Measurements from ENCODE around the gene ZNF830.
"Not testable (repeated sequence)": the region's sequence is repeated elsewhere in the genome, so short reads cannot be mapped to it uniquely, and the experiment has no call there.

Gene ZNF830

GRCh38 chr17:34920676-34921075, 40.7 kb upstream of the ZNF830 start:
- no peaks in the 10 kb centered on the region for H4K20me1 ChIP-seq (ENCODE audit: insufficient read depth)
- H2AFZ ChIP-seq (ENCODE audit: low read depth) = no peak overlapping the region
- no peaks in the 10 kb centered on the region for H3K27me3 ChIP-seq (ENCODE audit: insufficient read depth, low read depth)
- H3K9ac ChIP-seq = no peak overlapping the region
- TF ChIP-seq CTCF (conservative IDR thresholded peaks at IDR 0.05; ENCODE audit: low read depth, low read length) = no peak
- no peak overlapping the region for H3K4me3 ChIP-seq (IDR thresholded peaks at IDR 0.05; ENCODE audit: insufficient read depth, low read depth, low read length)
- no peaks in the 10 kb centered on the region for H3K36me3 ChIP-seq (ENCODE audit: insufficient read depth)
- H3K4me1 ChIP-seq (ENCODE audit: low read depth, poor library complexity, severe bottlenecking) = peaks cover 15% of the 10 kb centered on the region
- no peak overlapping the region for H3K4me2 ChIP-seq
- H3K79me2 ChIP-seq (ENCODE audit: insufficient read depth, low read depth) = no peaks in the 10 kb centered on the region
- no peak overlapping the region for H3K27ac ChIP-seq

GRCh38 chr17:34926661-34927060, 34.7 kb upstream of the ZNF830 start:
- Histone ChIP-seq H3K27ac (peak overlapping the region; percentile 29; the same call in 1 of the 2 replicates), H3K36me3 (ENCODE audit: insufficient read depth) (no peaks in the 10 kb centered on the region), H3K9ac (no peak overlapping the region), H3K4me3 (IDR thresholded peaks at IDR 0.05; ENCODE audit: insufficient read depth, low read depth, low read length) (no peak overlapping the region), H3K4me2 (peak overlapping the region; percentile 67; the same call in 1 of the 2 replicates), H2AFZ (ENCODE audit: low read depth) (no peak overlapping the region), H3K79me2 (ENCODE audit: insufficient read depth, low read depth) (no peaks in the 10 kb centered on the region), H3K4me1 (ENCODE audit: low read depth, poor library complexity, severe bottlenecking) (peaks cover 40% of the 10 kb centered on the region), H4K20me1 (ENCODE audit: insufficient read depth) (no peaks in the 10 kb centered on the region), H3K27me3 (ENCODE audit: insufficient read depth, low read depth) (no peaks in the 10 kb centered on the region)
- no peak for TF ChIP-seq CTCF (conservative IDR thresholded peaks at IDR 0.05; ENCODE audit: low read depth, low read length)

GRCh38 chr17:34930283-34930682, 31.1 kb upstream of the ZNF830 start:
- H3K79me2 ChIP-seq (ENCODE audit: insufficient read depth, low read depth) = no peaks in the 10 kb centered on the region
- no peaks in the 10 kb centered on the region for H3K27me3 ChIP-seq (ENCODE audit: insufficient read depth, low read depth)
- H3K36me3 ChIP-seq (ENCODE audit: insufficient read depth) = no peaks in the 10 kb centered on the region
- no peak overlapping the region for H3K4me2 ChIP-seq
- H3K4me3 ChIP-seq (IDR thresholded peaks at IDR 0.05; ENCODE audit: insufficient read depth, low read depth, low read length) = no peak overlapping the region
- no peaks in the 10 kb centered on the region for H4K20me1 ChIP-seq (ENCODE audit: insufficient read depth)
- no peak overlapping the region for H3K27ac ChIP-seq
- no peak for TF ChIP-seq CTCF (conservative IDR thresholded peaks at IDR 0.05; ENCODE audit: low read depth, low read length)
- H3K4me1 ChIP-seq (ENCODE audit: low read depth, poor library complexity, severe bottlenecking) = peaks cover 38% of the 10 kb centered on the region
- no peak overlapping the region for H3K9ac ChIP-seq
- no peak overlapping the region for H2AFZ ChIP-seq (ENCODE audit: low read depth)

GRCh38 chr17:34950780-34951179, 10.6 kb upstream of the ZNF830 start:
- H3K27ac ChIP-seq; H3K27me3 ChIP-seq (ENCODE audit: insufficient read depth, low read depth); H3K36me3 ChIP-seq (ENCODE audit: insufficient read depth); H3K79me2 ChIP-seq (ENCODE audit: insufficient read depth, low read depth); H3K9ac ChIP-seq; H4K20me1 ChIP-seq (ENCODE audit: insufficient read depth); H2AFZ ChIP-seq (ENCODE audit: low read depth); H3K4me1 ChIP-seq (ENCODE audit: low read depth, poor library complexity, severe bottlenecking); H3K4me2 ChIP-seq; H3K4me3 ChIP-seq (IDR thresholded peaks at IDR 0.05; ENCODE audit: insufficient read depth, low read depth, low read length): not testable (repeated sequence)

- Histone ChIP-seq H4K20me1 (ENCODE audit: insufficient read depth) (no peaks in the 10 kb centered on the region), H3K4me3 (IDR thresholded peaks at IDR 0.05; ENCODE audit: insufficient read depth, low read depth, low read length) (no peak overlapping the region), H3K9ac (no peak overlapping the region), H3K27ac (no peak overlapping the region), H3K36me3 (ENCODE audit: insufficient read depth) (no peaks in the 10 kb centered on the region), H3K27me3 (ENCODE audit: insufficient read depth, low read depth) (no peaks in the 10 kb centered on the region), H3K4me1 (ENCODE audit: low read depth, poor library complexity, severe bottlenecking) (peaks cover 20% of the 10 kb centered on the region), H3K4me2 (no peak overlapping the region), H3K79me2 (ENCODE audit: insufficient read depth, low read depth) (peaks cover 17% of the 10 kb centered on the region; the same call in 1 of the 2 replicates), H2AFZ (ENCODE audit: low read depth) (no peak overlapping the region)
- no peak for TF ChIP-seq CTCF (conservative IDR thresholded peaks at IDR 0.05; ENCODE audit: low read depth, low read length)
Measured at GRCh38 chr17:34958438-34958837, 2.9 kb upstream of the ZNF830 start.

Data from KMS-11 (cell line).